GM21786 (cell line): ENCODE results near the gene VPS13D.
"Not testable (repeated sequence)": the region's sequence is repeated elsewhere in the genome, so short reads cannot be mapped to it uniquely, and the experiment has no call there.

Experiments
- ATAC-seq: cut with Tn5 transposase; IDR thresholded peaks from one replicate; pipeline ENCODE4 v1.9.1; 2021; ENCODE audit not compliant: unreplicated experiment

Gene VPS13D

DNA sequence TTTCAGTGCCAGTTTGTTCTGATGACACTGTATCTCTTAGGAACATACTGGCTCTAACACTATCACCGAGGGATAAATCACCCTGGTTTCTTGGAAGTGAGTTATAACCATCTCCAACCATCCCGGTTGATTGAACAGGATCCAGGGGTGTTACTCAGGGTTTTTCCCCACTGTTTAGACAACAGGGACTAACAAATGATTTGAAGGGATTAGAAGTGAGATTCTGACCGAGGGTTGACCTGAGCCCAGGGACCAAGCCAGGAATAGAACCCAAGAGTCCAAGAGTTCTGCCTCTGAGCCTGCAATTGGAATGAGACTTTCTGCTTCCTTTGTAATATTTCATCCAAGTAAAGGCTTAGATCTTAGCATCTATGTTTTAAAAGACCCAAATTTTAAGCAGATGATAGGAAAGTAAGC lies 234.2 kb downstream of the VPS13D start:
- ATAC-seq = no peak

DNA sequence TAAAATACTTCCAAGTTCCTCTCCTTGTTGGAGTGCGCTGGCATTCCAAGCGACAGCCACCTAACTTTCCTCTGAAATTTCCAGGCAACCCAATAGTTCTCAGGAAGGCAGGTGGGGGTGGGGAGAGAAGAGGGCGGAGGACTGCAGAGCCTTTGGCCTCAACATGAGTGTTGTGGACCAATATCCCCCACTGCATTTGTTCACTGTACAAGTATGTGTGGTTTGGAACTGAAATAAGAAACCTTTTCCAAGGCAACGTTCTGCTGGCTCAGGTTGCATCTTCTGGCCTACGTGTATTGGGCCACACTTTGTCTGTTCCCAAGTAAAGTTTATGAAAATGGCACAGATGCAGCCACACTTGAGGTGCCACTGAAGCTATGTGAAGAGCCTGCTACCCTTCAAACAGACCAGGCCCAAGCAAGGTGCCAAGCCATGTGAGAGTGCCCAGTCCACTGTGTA lies 234.8 kb downstream of the VPS13D start:
- ATAC-seq = no peak

DNA sequence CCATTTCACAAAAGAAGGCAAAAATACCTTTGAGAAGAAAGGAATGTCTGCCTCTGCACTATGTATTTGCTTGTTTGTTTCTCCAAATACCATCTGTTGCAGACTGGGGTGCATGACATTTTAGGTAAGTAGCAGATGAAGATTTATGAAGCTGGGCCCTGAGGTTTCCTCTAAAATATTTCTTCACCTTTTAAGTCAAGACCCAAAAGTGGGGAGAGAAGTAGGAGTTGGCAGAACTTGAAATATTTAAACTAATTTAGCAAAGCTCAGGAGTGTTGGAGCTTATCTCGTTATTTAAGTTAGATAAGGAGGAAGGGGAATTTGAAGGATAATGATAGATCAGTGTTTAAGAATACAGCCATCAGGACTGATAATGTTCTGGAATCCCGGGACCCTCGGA lies 235.3 kb downstream of the VPS13D start:
- ATAC-seq = no peak

DNA sequence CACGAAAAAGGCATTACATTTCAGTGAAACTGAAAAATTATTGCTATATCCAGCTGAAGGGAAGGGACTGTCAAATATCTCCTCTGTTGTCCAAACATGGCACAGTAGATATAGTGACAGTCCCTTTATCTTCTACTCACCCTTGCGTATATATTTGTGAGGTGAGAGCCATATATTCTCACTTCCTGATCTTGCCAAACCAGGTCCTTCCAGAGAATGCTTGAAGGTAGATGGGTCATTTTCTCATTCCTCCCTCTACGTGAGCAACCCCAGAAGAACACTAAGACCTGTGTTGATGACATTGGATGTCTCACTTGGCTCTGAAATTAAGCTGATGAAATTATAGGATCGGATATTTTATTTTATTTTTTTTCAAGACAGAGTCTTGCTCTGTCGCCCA lies 237.0 kb downstream of the VPS13D start:
- ATAC-seq = no peak

DNA sequence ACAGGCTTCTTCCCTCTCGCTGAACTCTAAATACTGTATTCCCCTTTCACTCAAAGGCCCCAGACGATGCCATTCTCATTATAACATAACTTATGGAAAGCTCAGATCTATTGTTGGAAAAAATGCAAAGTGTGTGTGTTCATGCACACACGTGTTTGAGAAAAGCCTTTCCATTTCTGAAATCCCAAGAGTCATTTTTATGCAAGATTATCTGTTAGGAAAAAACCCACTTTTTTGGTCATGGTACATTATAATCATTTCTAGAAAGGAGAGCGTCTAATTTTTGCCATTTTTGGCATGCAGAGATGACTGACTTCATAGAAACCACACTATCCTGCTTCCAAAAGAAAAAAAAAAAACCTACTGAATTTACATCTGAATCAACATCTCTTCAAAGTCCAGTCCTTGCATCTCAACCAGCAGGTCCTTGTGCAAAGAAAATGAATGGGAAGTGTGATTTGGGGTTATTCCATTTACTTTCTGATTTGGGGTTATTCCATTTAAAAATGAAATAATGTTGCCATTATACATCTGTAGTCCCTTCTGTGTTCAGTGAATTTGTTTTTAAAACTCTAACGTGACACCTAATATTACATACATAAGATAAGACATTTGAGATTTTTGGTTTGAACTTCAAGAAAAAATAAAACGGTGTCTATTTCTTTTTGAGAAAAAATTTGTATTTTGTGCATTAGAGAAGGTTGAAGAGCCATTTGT lies 237.9 kb downstream of the VPS13D start:
- no peak for ATAC-seq

DNA sequence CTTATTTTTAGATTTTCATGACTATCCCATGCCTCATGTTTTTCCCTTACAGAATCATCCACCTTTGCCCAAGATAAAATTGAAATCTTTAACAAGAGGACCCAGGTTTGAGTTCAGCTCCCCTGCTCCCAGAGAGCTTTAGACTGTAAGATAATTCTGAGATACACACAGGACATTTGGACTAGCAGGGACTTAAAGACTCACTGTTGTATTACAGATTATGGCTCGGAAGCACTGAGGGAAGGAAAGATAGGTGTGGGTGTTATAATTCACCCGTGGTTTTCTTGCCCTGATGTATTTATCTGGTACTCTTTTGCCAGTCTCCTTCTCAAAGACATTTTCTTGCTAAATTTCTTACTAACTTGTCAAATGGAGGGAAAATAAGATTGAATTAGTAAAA lies 238.5 kb downstream of the VPS13D start:
- no peak for ATAC-seq

DNA sequence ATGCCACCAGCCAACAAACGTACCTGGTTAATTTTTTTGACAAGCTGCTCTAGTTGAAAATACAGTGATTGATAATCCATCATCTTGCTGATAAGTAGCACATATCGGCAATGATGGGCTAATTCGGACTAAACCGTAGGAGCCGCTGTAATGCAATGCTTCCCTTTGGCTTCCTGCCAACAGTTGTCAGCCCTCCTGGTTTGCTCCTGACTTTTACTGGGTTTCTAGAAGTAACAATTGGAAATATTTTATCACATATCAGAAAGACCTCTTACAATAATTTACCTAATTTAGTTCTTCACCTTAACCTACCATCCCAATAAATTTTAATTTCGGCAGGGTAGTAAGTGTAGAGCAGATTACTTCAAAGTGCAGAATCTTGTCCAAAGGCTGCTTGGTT lies 239.7 kb downstream of the VPS13D start:
- ATAC-seq = no peak

DNA sequence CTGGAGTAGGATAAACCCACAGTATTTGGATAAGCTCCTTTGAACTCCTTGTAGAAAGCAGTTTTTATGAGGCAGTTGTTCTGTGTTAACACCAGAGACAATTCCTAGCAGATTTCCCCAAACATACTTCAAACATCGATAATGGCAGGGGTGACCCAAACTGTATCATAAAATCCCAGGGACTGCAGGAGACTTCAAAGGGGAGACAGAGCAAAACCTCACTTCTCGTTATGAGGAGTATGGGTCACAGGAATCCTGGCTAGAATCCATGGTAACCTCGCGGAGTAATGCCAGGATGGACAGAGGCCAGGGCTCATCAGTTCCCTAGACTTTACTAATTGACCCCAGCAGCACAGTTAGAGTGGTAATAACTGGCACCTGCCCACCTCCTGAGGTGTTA lies 240.2 kb downstream of the VPS13D start:
- no peak for ATAC-seq

DNA sequence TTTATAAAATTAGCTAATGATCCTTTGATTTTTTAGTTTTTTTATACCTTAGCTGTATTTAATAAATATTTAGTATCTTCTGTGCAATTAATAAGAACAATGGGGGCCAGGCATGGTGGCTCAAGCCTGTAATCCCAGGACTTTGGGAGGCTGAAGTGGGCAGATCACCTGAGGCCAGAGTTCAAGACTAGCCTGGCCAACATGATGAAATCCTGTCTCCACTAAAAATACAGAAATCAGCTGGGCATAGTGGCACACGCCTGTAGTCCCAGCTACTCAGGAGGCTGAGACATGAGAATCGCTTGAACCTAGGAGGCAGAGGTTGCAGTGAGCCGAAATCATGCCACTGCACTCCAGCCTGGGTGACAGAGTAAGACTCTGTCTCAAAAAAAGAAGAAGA lies 241.1 kb downstream of the VPS13D start:
- not testable (repeated sequence) for ATAC-seq

DNA sequence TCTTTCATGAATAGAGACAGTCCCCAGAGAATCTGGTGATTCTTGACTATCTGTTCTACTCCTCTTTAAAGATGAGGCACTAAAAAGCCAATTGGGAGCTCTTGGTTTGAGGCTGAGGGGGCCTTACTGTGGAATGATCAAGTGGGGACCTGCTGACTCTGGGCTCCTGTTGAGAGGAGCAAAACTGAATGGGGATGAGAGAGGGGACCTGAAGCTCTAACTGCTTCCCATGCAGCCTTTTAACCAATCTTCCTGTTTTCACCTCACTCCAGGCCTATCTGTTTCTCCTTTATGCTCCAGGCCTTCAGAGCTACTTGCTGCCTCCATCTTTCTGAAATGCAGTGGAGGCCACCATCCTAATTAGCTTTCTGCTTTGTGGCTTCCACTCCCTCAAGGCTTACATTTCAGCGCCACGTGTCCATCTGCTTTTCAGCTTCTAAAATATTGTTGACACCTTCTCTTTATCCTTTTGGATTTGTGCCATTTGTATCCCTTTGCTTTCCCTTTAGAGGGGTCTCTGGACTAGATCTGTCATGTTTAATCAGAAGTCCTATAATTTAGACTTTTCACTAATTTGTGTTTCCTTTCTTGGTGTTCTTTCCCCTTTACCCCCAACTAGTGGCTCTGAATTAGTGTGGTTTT lies 242.4 kb downstream of the VPS13D start:
- no peak for ATAC-seq

DNA sequence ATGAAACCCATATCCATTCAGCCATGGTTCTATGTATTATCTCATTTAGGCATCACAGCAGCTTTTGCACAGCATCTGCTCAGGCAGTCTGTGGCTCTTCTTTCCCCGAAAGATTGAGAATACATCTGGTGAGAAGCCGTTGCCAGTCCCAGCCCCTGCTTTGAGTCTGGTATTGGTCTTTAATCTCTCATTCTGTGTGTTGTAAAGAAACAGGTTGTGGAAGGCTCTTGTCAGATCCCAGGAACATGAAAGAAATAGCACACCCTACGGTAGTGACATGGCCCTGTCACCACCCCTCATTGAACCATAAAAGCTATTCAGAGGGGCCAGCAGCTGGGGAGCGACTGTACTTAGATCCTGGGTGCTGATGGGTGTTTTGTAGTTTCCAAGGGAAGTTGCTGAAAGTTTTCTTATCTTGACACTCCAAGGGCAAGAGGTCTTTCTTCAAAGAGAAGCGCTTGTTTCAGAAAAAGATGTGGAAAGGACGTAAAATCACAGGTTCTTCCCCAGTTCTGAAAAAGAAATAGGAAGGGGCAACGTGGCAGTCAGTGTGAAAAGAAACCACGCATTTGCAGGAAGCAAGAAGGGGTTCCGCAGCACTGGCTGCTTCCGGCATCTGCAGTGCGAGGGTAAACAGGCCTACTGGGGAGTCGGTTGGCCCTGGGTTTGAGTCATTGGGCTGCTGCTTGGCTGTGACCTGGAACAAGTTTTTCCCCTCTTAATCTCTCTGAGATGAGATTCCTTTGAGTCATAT lies 243.1 kb downstream of the VPS13D start:
- ATAC-seq = no peak

DNA sequence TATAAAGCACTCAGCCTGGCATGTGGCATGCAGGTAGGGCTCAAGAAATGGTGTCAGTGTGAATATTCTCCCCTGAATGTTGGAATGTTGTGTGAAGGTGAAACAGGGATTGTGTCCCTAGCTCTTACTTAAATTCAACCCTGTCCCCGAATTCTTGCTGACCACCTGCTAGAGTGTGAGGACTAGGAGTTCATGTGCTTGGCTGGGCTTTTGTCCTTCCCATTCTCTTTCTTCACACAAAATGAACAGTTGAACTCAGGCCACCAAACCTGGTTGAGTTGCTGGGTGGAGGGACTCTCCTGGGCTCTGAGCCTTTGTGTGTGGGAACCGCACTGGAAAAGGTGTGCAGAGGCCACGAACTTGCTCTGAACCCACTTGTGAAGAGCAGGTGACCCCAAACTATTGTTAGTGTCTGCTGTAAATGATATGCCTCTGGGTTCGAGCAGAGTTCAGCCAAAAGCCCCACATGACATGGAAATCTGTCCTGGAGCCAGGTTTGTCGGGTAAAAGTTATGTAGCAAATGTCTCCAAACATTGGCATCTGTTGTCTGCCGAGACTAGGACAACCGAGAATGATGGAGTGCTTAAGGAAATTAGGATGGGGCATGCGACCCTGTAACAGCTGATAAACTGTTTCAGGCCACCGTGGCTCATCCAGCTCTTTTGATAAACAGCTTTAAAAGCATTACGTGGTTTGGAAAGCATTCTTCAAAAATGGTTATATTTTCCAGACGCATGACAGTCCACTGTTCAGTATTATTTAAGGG lies 243.9 kb downstream of the VPS13D start:
- ATAC-seq = no peak

DNA sequence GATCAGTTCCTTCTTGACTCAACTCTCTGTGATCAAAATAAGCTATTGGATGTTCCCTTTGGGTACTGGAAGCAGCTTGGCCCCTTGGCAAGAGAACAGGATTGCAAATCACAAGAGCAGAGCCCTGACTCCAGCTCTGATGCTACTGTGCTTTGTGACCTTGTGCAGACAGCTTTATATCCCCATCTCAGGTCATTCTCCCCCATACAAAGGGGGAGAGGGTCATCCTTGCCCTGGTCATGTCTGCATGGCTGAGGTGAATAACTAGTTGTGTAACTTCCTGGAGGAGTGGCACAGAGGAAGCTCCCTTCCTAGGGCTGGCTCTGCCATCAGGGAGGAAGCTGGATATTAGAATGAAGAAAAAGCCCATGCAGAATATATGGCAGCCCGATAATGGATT lies 245.3 kb downstream of the VPS13D start:
- no peak for ATAC-seq

DNA sequence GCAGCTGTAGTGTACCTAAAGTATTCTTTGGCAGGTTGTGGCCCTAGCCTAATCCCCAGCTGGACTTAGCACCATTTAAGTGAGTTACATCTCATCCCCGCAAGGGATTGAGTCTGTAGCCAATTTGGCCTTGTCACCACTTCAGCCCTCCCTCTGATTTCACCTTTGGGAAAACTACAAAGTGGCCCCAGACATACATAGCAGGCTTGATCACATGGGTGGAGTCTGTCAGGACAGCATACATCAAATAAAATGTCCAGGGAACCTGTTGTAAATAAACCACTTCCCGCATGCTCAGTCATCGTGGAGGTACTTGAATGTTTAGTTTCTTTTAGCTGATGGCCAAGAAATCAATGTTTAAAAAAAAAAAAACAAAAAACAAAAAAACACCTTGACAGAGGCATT lies 245.7 kb downstream of the VPS13D start:
- ATAC-seq = no peak

DNA sequence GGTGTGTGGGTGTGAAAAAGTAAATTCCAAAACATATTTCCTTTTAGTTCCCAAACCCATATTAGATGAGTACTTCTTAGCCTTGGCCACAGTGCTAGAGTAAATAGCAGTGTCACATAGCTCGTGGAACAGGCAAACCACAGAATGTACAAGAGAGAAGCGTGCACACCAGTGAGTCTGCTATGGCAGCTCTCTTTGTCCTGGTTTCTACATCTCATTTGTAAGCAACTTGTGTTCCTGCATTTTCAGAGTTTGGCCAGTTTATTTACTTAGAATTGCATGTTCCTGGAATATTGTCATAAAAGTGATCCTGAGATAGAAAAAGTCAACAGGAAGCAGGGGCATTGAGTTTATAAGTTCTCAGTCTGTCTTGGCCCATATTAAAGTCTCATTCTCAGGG lies 246.1 kb downstream of the VPS13D start:
- ATAC-seq = no peak

DNA sequence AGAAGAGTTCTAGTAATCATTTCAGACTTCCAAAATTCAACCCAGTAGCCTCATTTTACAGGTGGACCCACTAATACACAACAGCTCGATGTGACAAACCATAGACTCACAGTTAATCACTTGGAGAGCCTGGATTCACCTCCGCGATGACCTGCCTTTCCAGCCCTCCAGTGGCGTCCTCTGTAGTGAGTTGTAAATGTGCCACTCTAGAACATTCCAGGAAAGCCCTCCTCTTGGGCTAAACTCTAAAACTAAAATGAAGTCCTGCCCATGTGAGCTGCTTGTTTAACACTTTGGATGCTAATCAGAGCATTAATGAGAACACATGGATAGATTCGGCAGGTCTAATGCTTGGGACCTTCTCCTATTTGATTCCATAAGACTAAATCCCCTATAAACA lies 247.5 kb downstream of the VPS13D start:
- no peak for ATAC-seq

DNA sequence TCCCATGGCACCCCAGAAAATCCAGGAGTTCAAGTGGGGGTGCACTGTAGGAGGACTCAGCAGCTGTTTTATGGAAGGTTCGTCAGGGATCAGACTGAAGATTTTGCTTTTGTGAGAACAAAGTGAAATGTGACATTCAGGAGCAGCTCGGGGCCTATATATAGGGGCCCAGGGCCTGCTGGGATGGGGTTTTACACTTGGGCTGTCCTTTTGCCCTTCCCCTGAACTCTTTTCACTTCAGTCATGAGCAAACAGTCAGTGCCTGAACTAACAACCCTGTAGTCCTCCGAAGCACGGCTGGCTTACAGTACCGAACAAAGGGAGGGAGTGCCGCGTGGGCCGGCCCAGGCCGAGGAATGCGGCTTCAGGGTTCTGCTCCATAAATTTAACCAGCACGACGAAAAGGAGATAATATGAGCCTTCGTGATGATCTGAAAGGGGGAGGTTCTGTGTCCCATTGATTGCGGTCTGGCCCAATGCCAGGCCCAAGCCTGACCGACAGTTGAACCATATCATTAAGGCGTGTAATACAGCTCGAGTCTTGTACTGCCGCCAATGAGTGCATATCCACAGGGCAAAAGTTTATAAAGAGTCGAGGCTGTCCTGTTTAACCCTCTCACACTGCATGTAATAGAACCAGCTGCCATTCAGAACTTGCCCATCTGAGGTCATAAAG lies 248.2 kb downstream of the VPS13D start:
- ATAC-seq = no peak

DNA sequence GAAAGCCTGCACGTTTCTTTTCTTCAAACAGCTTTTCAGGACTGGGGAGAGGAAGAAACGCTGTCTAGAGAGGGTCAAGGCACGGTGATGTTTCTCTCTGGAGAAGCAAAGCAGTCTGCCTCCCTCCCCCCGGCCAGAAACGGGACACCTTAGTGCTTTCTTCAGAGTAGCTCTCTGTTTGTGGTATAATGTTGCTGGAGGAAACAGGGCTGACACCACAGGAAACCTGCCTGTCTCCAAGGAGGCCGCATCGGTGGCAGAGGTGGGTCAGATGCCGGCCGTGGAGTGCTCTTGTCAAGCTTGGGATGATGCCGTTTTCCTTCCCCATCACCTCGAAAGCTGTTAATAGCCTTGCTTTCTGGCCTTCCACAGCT lies 248.8 kb downstream of the VPS13D start:
- ATAC-seq = no peak

DNA sequence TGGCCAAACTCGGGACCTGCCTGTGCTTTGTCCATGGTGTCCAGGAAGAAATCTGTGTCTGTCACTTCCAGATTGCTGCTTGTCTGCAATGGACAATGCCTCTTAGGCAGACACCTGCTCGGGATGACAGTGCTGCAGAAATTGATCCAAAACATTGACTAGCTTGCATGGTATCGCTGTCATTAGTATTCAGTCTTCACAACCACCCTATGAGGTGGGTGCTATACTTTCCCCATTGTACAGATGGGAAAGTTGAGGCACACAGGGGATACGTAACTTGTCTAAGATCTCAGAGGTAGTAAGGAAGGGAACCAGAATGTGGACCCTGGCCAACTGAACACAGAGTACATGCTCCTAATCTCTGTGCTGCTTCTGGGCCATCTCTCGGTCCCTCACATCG lies 249.5 kb downstream of the VPS13D start:
- no peak for ATAC-seq

DNA sequence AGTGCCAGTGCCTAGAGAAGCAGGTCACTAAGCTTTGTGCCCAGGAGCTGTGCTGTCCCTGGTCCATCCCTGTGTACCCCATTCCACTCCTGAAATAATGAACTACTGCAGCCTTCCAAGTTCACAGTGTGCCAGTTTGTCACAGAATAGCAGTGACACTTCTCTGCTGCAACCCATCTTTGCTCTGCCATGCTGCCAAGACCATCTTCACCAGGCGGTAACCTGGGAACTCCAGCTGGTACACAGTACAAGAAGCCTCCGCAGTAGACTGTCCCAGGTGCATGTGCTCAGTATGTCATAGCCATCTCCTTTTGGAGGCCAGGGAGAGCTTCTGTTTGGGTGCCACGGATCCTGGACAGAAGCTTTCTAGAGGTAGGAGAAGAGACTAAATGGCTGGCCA lies 250.2 kb downstream of the VPS13D start:
- ATAC-seq = no peak
